H4 (cell line): ENCODE results near the gene NDST3. TPM values are rescaled to one million over a fixed set of nuclear protein-coding genes. Genes with fewer than 3 reads are reported as not detected.
"Not testable (repeated sequence)": the region's sequence is repeated elsewhere in the genome, so short reads cannot be mapped to it uniquely, and the experiment has no call there.

ENCODE experiments used
- DNase-seq: peaks from one replicate; pipeline ENCODE4 v3.0.0-alpha.2; 2015; ENCODE audit warnings: low spot score
- total RNA-seq: library from RNA; depleted of rRNA; stranded (reverse); fragments of >200 nt; shearing (Covaris generic); gene quantifications from 2 replicates; pipeline ENCODE4 v1.2.3, GENCODE V29; 2014

The NDST3 gene
- total RNA-seq, 1 experiment from 2014 or later, result 2.7 TPM

DNA sequence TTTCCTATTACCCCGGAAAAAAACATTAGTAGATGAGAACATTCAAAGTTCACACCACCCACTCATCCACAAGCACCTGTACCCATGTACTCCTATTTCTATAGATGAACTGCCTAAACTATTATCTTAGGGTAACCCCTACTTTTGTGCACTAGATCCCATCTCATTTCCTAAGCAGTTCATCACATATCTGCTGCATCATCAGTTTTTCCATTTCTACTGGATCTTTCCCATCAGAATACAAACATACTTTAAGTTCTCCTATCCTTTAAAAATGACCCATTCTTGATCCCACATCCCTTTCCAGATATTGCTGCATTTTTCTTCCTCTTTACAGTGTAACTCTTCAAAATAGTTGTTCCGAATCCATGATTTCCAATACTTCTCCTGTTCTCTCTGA, 237.5 kb downstream of the NDST3 start:
- no peak for DNase-seq

DNA sequence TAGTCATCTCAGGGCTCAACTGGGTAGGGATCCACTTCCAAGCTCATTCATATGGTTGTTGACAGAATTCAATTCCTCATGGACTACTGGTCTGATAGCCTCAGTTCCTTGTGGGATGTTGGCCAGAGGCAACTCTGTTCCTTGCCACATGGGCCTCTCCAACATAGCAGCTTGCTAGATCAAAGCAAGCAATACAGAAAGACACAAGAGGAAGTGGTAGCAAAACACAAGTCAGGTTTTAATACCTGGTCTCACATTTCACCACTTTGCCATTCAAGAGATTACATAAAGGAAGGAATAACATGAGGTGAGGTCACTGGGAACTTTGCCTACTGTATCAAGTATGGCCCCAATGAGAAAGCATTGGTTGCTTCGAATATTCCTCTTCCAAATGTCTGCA, 239.4 kb downstream of the NDST3 start:
- no peak for DNase-seq

DNA sequence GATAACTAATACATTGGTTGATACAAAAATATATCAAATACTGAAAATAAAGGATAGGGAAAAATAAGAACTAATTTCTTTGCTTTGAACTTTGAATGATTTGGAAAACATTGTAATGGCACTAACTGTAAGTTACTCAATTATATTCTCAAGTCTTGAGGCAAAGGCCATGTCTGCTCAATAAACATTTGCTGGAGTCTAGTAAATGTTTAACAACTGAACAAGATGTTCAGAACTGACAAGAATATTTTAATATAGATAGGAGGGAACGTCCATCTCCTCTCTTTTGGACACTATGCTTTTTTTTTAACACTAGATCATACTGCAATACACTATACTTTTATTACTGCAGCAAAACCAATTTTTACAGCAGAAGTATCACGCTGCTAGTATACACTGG, 242.3 kb downstream of the NDST3 start:
- DNase-seq, result no peak

DNA sequence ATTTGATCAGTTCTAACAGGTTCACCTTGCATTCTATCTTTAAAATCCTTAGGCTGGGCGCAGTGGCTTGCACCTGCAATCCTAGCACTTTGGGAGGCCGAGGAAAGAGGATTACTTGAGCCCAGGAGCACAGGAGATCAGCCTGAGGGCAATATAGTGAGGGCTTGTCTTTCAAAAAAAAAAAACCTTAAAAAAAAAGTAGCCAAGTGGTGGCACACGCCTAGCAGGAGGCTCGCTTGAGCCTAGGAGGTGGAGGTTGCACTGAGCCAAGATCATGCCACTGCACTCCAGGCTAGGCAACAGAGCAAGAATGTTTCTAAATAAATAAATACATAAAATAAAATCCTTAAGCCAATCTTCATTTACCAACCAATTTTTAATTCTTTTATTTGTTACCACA, 243.0 kb downstream of the NDST3 start:
- DNase-seq, result no peak

DNA sequence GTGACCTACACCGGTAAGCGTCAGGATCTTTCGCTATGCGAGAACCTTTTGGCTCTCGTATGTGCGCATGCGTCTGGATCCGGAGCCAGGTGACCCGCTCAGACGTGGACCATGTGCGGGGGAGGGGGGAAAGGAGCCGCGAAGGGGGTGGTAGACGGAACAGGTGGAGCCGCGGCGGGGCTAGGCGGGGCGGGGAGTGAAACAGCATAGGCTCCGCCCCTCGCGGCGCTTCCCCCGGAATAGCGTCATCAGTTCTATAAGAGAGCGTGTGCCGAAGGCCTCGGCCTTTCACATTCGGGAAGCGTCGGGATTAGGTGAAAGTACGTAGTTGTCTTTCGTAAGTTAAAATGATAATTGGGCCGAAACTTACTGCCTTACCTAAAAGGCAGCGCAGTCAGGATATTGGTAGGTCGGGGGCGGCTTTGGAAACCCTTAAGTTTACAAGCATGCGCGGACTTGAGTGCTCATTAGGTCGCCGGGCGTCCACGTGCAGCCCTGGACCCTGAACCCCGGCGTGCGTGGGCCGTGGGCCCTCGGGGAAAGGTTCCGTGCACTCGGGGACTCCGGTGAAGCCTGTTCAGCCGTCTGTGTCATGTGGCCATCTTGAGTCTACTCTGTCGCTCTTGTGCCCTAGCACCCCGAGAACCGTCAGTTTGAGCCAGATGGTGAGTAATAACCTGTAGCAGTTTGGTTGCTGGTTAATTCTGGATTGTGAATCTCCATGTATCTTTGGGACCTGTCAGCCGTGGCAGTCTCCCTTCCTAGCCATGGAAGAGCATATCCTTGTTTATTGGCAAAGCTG, 244.4 kb downstream of the NDST3 start:
- DNase-seq, result peak; percentile 95

DNA sequence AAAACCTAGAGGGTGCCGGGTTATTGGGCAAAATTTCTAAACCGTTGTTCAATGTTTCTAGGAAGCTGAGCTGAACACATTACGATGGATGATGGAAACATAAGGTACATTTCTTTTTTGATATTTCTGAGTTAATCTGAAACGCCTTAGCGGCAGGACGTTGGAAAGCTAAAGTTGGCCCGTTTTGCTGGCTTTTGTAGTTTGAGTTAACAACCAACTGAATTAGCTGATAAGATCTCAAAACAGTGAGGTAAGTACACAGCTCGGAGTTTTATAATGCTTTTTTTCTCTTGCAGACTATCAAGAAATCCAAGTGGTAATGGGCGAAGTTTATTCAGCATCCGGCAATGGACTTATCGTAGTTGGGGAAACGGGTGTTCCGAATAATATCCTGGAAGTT, 245.0 kb downstream of the NDST3 start:
- DNase-seq, result no peak

DNA sequence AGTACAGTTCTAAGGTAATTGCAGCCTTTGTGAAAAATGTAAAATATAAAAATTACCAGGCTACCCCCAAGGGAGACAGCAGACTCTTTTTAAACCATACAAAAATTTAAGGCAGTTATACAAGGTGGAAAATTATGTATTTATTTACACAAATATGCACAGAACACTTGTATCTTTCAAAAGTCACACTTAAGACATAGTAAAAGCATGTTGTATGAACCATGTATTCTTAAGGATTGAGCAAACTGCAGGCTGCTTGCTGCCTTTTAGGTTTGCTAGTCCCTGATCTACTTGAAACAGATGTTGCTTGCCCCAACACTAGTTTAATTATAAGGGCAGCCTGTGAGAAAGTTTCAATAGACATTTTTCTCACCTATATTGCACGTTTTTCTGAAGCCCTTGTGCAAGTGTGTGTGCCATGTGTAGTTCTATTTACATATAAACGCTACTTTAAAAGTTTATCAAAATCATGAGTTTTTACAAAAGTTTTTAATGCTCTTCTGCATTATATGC, 245.7 kb downstream of the NDST3 start:
- no peak for DNase-seq

DNA sequence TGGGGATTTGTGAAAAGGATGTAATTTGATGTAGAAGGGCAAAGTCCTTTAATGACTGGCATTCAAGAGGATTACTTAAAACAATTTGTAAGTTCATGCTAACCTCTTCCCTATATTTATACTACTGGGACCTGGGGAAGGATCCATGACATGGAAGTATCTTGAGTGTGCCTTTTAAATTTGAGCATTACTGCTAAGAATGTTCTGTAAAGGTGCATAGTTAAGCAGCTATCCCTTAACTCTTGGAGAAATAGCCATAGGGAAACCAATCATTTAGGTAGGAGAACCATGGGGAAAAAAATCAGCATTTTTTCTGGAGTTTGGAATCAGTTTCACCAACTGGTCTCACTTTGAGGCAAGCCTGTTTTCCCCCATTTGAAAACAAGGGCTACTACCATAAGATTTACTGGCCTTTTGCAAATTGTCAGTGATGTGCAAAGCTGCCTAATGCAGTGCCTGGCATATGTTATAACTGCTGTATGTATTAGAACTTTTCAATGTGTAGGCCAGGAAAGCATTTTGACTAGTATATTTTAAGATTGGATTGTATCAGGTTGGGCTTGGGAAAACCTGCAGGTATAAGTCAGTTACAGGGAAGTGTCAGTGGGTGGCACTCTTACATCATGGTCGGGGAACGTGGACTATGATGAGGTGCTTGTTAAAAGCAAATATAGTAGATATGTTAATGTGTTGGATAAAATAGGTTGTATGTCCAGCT, 246.4 kb downstream of the NDST3 start:
- peak; percentile 77 for DNase-seq

DNA sequence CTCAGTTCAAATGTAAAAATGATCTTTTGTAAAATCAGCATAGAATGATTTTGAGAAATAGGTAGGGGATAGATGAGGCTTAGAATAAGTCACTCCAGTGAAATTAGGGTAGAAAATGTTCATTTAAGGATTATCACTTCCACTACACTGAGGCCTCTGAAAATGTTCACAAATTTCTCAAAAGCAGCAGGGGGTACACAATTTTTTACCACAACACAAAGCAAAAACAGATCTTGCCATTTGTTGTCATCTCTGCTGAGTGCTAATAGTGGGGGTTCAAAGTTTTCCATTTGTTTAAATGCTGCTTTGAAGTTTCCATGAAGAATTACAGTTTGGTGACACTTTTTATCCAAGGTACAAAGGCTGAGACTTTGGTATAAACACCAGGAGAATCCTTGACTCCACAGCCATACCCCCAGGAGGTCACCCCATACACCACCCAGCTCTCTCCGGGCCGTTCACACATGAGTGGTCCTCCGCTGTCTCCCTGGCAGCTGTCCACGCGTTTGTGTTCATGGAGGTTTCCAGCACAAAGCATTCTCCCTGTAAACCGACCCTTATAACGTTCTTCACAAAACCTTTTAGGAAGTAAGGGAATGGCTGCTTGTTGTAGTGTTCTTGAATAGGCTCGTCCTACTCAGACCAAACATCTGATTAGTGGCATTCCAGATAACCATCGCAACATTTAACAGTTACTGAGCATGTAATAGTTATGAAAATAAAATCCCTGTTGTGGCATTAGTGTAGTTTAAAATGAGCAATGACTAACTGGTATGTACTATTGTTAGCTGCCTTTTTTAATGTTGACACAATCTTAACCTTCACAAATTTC, 247.5 kb downstream of the NDST3 start:
- DNase-seq, result peak; percentile 43

DNA sequence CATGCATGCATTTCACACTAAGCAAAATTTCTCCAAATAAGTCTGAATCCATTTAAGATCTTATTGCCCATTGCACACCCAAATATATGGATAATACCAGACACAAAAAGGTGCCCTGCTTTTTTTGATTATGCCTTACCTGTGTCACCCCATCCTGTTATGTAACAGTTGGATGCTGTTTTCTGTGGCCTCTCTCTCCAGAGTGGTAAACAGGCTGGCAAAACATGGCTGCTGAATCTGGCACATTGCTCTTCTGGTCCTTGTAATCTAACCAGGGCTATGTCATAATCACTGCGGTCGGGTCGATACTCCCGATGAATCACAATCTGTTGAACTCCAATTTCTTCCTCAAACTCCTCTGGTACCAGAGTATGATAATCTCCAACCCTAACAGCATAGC, 248.4 kb downstream of the NDST3 start:
- DNase-seq, result peak; percentile 34

DNA sequence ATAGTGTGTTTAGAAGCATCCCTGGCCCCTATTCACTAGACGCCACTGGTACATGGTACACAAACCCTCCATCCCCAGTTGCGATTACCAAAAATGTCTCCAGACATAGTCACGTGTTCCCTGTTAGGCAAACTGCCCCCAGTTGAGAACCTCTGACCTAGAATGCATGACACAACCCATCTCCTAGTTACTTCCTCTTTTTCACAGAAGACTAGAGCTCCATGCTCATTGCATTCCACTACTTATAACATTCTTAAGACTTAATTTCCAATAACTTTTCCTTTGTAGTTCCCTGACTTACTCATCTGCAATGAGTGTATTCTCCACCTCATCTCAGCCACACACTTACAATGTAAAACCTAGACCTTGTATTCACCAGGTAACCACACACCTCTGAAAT, 249.9 kb downstream of the NDST3 start:
- DNase-seq, result no peak

DNA sequence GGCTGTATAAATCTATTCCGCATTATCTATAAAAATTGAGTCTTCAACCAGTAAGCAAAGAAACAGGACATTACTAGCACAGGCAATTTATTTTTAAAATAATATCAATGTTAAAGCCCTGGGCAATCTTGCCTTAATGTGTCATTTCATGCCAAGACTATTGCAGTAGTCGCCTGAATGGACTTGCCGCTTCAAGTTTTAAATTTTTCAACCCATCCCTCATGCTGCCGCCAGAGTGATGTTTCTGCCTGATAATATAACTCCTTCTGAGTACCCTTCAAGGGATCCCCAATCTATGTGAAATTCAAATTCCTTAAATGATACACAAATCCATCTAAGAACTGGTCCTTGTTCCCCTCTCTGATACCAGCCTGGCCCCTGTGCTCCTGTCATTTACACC, 251.6 kb downstream of the NDST3 start:
- DNase-seq, result no peak

DNA sequence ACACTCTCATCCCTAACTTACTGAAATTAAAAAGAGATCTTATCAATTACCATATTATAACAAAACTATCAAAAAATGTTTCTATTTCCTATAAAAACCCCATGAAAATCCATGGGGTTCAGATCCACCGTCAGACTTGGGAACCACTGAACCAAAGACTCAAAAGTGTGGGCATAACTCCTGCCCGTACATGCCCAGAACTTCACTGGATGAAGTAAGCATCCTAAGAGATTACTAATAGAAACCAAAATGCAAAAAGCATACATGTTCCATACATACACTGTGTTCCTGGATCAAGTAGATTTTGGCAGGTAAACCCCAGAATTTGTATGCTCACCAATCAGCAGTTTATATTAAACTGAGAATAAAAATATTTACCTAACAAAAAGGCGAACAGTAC, 252.4 kb downstream of the NDST3 start:
- no peak for DNase-seq

DNA sequence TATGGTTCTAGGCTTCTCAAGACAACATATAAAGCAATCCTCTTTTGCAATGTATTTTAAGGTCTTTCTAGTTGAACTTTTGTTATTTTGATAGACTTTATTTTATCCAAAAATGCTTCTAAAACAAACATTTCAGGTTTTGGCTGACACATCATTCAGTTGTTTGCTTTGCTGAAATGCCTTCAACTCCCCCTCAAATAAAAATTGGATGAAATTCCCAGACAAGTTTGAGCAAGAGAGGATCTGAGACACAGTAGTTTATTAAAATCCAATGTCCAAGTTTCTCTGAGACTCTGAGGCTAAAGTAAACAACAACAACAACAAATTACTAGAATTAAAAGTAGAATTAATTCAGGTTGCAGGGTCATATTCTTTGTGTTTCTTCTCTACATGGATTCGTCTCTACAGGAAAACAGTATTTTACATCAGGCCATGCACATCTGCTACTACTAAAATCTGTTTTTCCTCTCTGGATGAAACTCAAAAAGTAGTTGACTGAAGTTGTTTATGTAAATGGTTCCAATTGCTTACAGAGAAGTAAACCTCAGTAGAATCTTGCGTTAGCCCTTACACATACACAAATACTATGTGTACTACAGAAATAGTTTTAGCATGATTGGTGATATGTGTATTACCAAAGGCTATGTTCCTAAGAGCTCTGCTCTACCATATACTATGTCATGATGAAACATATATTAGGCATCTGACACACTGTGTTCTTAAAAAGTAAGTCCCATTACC, 253.6 kb downstream of the NDST3 start:
- peak; percentile 38 for DNase-seq

DNA sequence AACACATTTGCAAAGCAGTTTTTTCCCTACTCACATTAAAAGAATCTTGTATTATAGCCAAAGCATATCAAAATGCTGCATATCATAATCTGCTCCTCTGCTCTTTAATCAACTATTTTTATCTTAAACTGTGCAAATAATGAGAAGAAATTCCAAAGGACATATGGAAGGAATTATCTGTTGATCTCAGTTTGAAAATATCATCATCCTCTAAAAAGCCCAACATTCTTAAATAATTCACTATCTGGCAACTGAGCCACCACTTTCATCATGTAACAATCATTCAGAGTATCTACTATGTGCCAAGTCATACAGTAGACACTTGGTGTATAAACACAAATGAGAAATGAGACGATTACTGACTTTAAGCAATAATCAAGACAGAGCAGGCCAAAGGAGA, 255.5 kb downstream of the NDST3 start:
- DNase-seq, result no peak

DNA sequence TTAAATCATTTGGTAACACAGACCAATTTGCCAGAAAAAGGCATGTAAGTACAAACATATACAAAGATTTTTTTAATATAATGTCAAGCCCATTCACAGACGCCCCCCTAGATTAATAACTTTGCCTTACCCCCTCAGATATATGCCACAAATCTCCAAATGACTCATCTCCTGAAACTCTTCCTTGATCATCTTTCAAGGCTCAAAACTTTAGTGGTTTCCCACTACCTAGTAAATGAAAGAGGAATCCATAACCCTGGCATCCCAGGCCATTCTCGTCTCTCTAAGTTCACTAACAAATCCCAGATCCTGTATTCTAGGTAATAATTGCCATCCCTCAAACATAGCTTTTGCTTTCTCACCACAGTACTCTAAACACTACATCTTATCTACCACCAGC, 256.7 kb downstream of the NDST3 start:
- no peak for DNase-seq

DNA sequence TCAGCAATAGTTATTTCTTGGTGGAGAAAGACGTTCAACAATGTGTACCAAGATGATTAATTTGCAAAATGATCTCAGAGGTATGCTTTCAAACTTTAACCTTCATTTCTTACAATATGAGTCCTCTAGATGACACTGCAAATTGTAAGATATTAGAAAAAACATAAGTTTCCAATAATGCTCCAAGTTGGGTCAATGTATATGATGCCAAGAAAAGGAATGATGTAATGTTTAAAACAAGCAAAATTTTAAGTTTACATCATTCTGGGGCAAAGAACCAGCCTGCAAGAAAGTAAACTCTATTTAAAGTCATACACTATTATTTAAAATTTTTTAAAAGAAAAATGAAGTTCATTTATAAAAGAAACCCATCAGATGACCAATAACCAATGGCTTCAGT, 262.4 kb downstream of the NDST3 start:
- no peak for DNase-seq

DNA sequence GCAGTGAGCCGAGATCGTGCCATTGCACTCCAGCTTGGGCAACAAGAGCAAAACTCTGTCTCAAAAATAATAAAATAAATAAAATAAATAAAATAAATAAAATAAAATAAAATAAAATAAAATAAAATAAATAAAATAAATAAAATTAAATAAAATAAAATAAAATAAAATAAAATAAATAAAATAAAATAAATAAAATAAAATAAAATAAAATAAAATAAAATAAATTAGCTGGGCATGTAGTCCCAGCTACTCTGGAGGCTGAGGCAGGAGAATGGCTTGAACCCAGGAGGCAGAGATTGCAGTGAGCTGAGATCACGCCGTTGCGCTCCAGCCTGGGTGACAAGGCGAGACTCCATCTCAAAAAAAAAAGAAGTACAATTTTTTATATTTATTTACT, 265.3 kb downstream of the NDST3 start:
- DNase-seq, result not testable (repeated sequence)

DNA sequence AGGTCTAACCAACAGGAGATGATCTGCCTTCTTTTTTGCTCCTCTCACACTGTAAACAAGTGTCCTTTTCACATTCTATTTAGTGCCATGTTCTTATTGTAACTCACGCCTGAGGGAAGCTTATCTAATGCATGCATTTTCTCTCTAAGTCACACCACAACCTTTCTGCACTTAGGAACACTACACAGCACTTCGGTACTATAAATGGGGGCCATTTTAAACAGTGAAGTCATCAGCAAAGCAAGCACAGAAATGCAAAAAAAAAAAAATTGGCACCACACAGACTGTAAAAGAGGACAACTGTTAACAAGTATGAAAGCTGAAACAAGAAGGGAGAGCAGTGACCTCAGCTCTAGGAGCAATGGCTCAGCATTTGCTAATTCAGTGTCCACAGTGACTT, 273.4 kb downstream of the NDST3 start:
- DNase-seq, result no peak
